Liver (tissue), 9 donors: Measurements from ENCODE around the gene C19orf67. TPM values are rescaled to one million over a fixed set of nuclear protein-coding genes. Genes with fewer than 3 reads are reported as not detected.

Experiments
- DNase-seq: peaks from one replicate; pipeline ENCODE4 v3.0.0-alpha.2; 2017; ENCODE audit warnings: low spot score
- H3K27ac ChIP-seq, 2 donors: one replicate each; pipeline ENCODE4 v1.7.0; 2013; ENCODE audit warnings: inconsistent platforms in 2 of 2, low read length in 2 of 2, control low read depth in 1 of 2, low read depth in 1 of 2, mild to moderate bottlenecking in 1 of 2
- H3K27me3 ChIP-seq, 4 donors: one replicate each; pipeline versions ENCODE4 v1.6.1 to v1.7.0; 2013; ENCODE audit warnings: low read length in 3 of 4, inconsistent platforms in 1 of 4, mild to moderate bottlenecking in 1 of 4, moderate library complexity in 1 of 4; ENCODE audit not compliant: control insufficient read depth in 4 of 4, insufficient read depth in 4 of 4
- H3K36me3 ChIP-seq, 4 donors: one replicate each; pipeline versions ENCODE4 v1.6.1 to v1.7.0; 2013; ENCODE audit warnings: low read length in 3 of 4, mild to moderate bottlenecking in 3 of 4, low read depth in 1 of 4, moderate library complexity in 1 of 4; ENCODE audit not compliant: control insufficient read depth in 4 of 4, insufficient read depth in 3 of 4
- H3K4me1 ChIP-seq, 4 donors: one replicate each; pipeline versions ENCODE4 v1.6.1 to v1.7.0; 2013; ENCODE audit warnings: low read length in 3 of 4, mild to moderate bottlenecking in 3 of 4, moderate library complexity in 1 of 4; ENCODE audit not compliant: control insufficient read depth in 4 of 4, insufficient read depth in 4 of 4
- H3K4me3 ChIP-seq, 3 donors: one replicate each; pipeline versions ENCODE4 v1.6.1 to v1.7.0; 2013; ENCODE audit warnings: low read length in 3 of 3, control low read depth in 1 of 3, low read depth in 1 of 3, mild to moderate bottlenecking in 1 of 3
- H3K9ac ChIP-seq, 2 donors: one replicate each; pipeline ENCODE4 v1.7.0; 2013; ENCODE audit warnings: low read length in 2 of 2, mild to moderate bottlenecking in 2 of 2, moderate library complexity in 2 of 2, control low read depth in 1 of 2, low read depth in 1 of 2
- H3K9me3 ChIP-seq, 4 donors: one replicate each; pipeline versions ENCODE4 v1.6.1 to v1.7.0; 2013; ENCODE audit warnings: low read length in 3 of 4; ENCODE audit not compliant: control insufficient read depth in 4 of 4
- ATF3 ChIP-seq: IDR thresholded peaks from 2 replicates; pipeline ENCODE4 v1.6.1; 2016; ENCODE audit warnings: antibody characterized with exemption
- CTCF ChIP-seq: fragments of 150-350 bp; IDR thresholded peaks from 2 replicates; pipeline ENCODE4 v1.5.1; 2017; ENCODE audit warnings: improper control_type of control experiment, low read depth, low read length; ENCODE audit not compliant: missing input control
- EGR1 ChIP-seq, 2 donors: IDR thresholded peaks; 2 replicates each; pipeline ENCODE4 v1.6.1; 2016 to 2018; ENCODE audit warnings: antibody characterized with exemption in 2 of 2, low read depth in 2 of 2
- FOXA1 ChIP-seq: IDR thresholded peaks from 2 replicates; pipeline ENCODE4 v1.6.1; 2016; ENCODE audit warnings: antibody characterized with exemption
- FOXA2 ChIP-seq: IDR thresholded peaks from 2 replicates; pipeline ENCODE4 v1.6.1; 2016; ENCODE audit warnings: antibody characterized with exemption
- GABPA ChIP-seq, 2 donors: IDR thresholded peaks in 1 of 2; conservative IDR thresholded peaks in 1 of 2; 2 replicates each; pipeline ENCODE4 v1.6.1; 2016; ENCODE audit warnings: antibody characterized with exemption in 2 of 2, mild to moderate bottlenecking in 1 of 2, moderate library complexity in 1 of 2
- HNF4A ChIP-seq, 2 donors: conservative IDR thresholded peaks; 2 replicates each; pipeline ENCODE4 v1.6.1; 2016; ENCODE audit warnings: antibody characterized with exemption in 2 of 2, mild to moderate bottlenecking in 2 of 2
- HNF4G ChIP-seq: IDR thresholded peaks from 2 replicates; pipeline ENCODE4 v1.6.1; 2016; ENCODE audit warnings: antibody characterized with exemption
- JUND ChIP-seq, 2 donors: IDR thresholded peaks; 2 replicates each; pipeline ENCODE4 v1.6.1; 2016; ENCODE audit warnings: antibody characterized with exemption in 2 of 2
- MAX ChIP-seq: IDR thresholded peaks from 2 replicates; pipeline ENCODE4 v1.6.1; 2016; ENCODE audit warnings: antibody characterized with exemption
- NR2F2 ChIP-seq: IDR thresholded peaks from 2 replicates; pipeline ENCODE4 v1.6.1; 2016; ENCODE audit warnings: antibody characterized with exemption
- RAD21 ChIP-seq, 2 donors: IDR thresholded peaks; 2 replicates each; pipeline ENCODE4 v1.6.1; 2016; ENCODE audit warnings: antibody characterized with exemption in 2 of 2, mild to moderate bottlenecking in 2 of 2
- SP1 ChIP-seq: IDR thresholded peaks from 2 replicates; pipeline ENCODE4 v1.6.1; 2018; ENCODE audit warnings: antibody characterized with exemption, mild to moderate bottlenecking
- YY1 ChIP-seq: IDR thresholded peaks from 2 replicates; pipeline ENCODE4 v1.6.1; 2016; ENCODE audit warnings: antibody characterized with exemption, mild to moderate bottlenecking
- ZBTB33 ChIP-seq: IDR thresholded peaks from 2 replicates; pipeline ENCODE4 v1.6.1; 2016; ENCODE audit warnings: antibody characterized with exemption
- WGBS: extraction: QIAGEN DNeasy Blood & Tissue Kit; methylation state at CpG from one replicate; pipeline ENCODE4 v1.1.7; 2013; 5-methylcytosine and 5-hydroxymethylcytosine counted together
- polyA plus RNA-seq, 2 donors: library from polyadenylated mRNA; stranded (reverse) in 1 of 2; unstranded in 1 of 2; fragments of 200-250 nt in 1 of 2; fragments of >200 nt in 1 of 2; fragmentation: Nextera tagmentation in 1 of 2; extraction: Ambion mirVana in 1 of 2; gene quantifications; one replicate each; pipeline versions ENCODE4 v1.2.1 to v1.2.3, GENCODE V29; 2013 to 2015
- total RNA-seq, 2 donors: library from RNA; depleted of rRNA; stranded (reverse); fragments of >200 nt; gene quantifications; one replicate each; pipeline ENCODE4 v1.2.3, GENCODE V29; 2014
- donor health status: healthy.
- donor health status: healthy.
- donor health status: healthy.
- donor health status: healthy.
- donor health status: healthy.

The C19orf67 gene
- total and polyA plus RNA-seq, 4 donors = 0.25 TPM; not detected in 3

GRCh38 chr19:14053032-14053431 lies 32.6 kb downstream of the C19orf67 start:
- no peak for DNase-seq
- H3K27ac ChIP-seq = no peak overlapping the region
- peaks cover 0 to 1% (median under 1%) of the 10 kb centered on the region in 4 donors for H3K4me1 ChIP-seq
- no peaks in the 10 kb centered on the region for H3K27me3 ChIP-seq
- H3K9me3 ChIP-seq = no peaks in the 10 kb centered on the region
- no peak for TF ChIP-seq HNF4A (conservative IDR thresholded peaks at IDR 0.05)
- TF ChIP-seq ZBTB33 = no peak
- TF ChIP-seq FOXA2 = no peak
- no peak for TF ChIP-seq RAD21 (IDR thresholded peaks at IDR 0.05)
- no peak for TF ChIP-seq JUND (IDR thresholded peaks at IDR 0.05)
- TF ChIP-seq GABPA (IDR thresholded peaks at IDR 0.05 in 1 of 2, conservative IDR thresholded peaks at IDR 0.05 in 1 of 2) = no peak
- TF ChIP-seq ATF3 = no peak
- TF ChIP-seq NR2F2 = no peak
- TF ChIP-seq FOXA1 = no peak
- TF ChIP-seq YY1 = no peak
- no peak for TF ChIP-seq CTCF
- TF ChIP-seq HNF4G = no peak
- TF ChIP-seq MAX = no peak
- TF ChIP-seq SP1 = no peak
- no peak overlapping the region for H3K9ac ChIP-seq
- 96% methylated on average over 3 of the region's 3 CpGs for WGBS
- H3K36me3 ChIP-seq = peaks cover 7 to 27% (median 12%) of the 10 kb centered on the region in 4 donors
- no peak overlapping the region for H3K4me3 ChIP-seq

- Histone ChIP-seq H3K27ac (no peak overlapping the region), H3K9me3 (no peaks in the 10 kb centered on the region), H3K27me3 (no peaks in the 10 kb centered on the region), H3K9ac (no peak overlapping the region), H3K4me3 (no peak overlapping the region), H3K36me3 (peaks cover 7 to 27% (median 12%) of the 10 kb centered on the region in 4 donors), H3K4me1 (no peaks in the 10 kb centered on the region)
- no peak for TF ChIP-seq GABPA (IDR thresholded peaks at IDR 0.05 in 1 of 2, conservative IDR thresholded peaks at IDR 0.05 in 1 of 2)
- TF ChIP-seq MAX = no peak
- no peak for TF ChIP-seq SP1
- TF ChIP-seq CTCF = no peak
- TF ChIP-seq HNF4A (conservative IDR thresholded peaks at IDR 0.05) = no peak
- no peak for TF ChIP-seq NR2F2
- no peak for TF ChIP-seq ZBTB33
- TF ChIP-seq RAD21 (IDR thresholded peaks at IDR 0.05) = no peak
- TF ChIP-seq EGR1 (IDR thresholded peaks at IDR 0.05; ENCODE audit: low read depth in 2 of 2) = no peak
- TF ChIP-seq FOXA1 = no peak
- 91% methylated on average over 6 of the region's 6 CpGs for WGBS
- DNase-seq = no peak
These were observed 33.1 kb downstream of the C19orf67 start for GRCh38 chr19:14052470-14052869.
